Coronary artery (tissue), 2 donors: ENCODE data around the gene KCNMA1.
A peak's percentile ranks its signal among the peaks of the same experiment; 100 is the strongest.

ENCODE experiments used
- DNase-seq: peaks from one replicate; pipeline ENCODE4 v3.0.0-alpha.2; 2017; ENCODE audit warnings: low spot score
- H3K27ac ChIP-seq, 2 donors: fragments of 200-600 bp; sonication (generic); one replicate each; pipeline ENCODE4 v1.5.1; 2016 to 2019
- H3K4me3 ChIP-seq: fragments of 200-600 bp; sonication (generic); 2 replicates; pipeline ENCODE4 v1.5.1; 2016; ENCODE audit warnings: mild to moderate bottlenecking, moderate library complexity
- TF ChIP-seq, protein P1 (sequence below): fragments of 200-600 bp; sonication (generic); IDR thresholded peaks from one replicate; pipeline ENCODE4 v1.5.1; 2019; ENCODE audit warnings: antibody characterized with exemption

KCNMA1 gene

DNA sequence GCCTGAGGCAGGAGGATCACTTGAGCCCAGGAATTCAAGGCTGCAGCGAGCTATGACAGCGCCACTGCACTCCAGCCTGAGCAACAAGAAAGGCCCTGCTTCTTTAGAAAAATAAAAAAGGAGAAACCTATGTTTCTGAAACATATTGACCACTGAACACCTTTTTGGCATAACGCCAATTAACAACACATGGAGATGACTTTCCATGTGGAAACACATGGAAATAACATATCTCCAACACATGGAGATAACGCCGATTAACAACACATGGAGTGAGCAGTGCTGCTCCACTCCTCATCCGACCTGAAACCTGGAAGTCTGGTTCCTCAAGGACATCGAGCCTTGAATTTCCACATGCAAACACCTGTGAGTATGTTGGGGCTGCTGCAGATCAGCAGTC, 126.9 kb downstream of the KCNMA1 start:
- DNase-seq = no peak
- no peak overlapping the region for H3K27ac ChIP-seq
- no peak overlapping the region for H3K4me3 ChIP-seq
- TF ChIP-seq, protein P1, sequence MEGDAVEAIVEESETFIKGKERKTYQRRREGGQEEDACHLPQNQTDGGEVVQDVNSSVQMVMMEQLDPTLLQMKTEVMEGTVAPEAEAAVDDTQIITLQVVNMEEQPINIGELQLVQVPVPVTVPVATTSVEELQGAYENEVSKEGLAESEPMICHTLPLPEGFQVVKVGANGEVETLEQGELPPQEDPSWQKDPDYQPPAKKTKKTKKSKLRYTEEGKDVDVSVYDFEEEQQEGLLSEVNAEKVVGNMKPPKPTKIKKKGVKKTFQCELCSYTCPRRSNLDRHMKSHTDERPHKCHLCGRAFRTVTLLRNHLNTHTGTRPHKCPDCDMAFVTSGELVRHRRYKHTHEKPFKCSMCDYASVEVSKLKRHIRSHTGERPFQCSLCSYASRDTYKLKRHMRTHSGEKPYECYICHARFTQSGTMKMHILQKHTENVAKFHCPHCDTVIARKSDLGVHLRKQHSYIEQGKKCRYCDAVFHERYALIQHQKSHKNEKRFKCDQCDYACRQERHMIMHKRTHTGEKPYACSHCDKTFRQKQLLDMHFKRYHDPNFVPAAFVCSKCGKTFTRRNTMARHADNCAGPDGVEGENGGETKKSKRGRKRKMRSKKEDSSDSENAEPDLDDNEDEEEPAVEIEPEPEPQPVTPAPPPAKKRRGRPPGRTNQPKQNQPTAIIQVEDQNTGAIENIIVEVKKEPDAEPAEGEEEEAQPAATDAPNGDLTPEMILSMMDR = no peak

DNA sequence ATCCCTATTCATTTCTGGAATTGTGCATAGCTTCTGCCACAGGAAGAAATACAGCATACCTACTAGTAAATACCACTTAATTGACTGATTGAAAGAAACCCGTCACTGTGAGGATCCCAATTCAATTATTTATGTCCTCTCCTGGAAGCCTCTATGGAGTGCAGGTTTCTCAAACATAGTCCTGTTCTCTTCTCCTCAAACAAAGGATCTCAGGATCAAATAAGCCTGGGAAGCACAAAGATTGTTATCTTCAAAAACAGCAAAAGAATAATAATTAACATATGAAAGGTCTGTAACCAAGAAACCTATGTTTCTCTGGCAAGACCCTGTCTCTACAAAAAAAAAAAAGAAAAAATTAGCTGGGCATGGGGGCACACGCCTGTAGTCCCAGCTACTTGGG, 127.3 kb downstream of the KCNMA1 start:
- Histone ChIP-seq H3K4me3 (no peak overlapping the region), H3K27ac (no peak overlapping the region)
- DNase-seq = no peak
- TF ChIP-seq, protein P1 = no peak

DNA sequence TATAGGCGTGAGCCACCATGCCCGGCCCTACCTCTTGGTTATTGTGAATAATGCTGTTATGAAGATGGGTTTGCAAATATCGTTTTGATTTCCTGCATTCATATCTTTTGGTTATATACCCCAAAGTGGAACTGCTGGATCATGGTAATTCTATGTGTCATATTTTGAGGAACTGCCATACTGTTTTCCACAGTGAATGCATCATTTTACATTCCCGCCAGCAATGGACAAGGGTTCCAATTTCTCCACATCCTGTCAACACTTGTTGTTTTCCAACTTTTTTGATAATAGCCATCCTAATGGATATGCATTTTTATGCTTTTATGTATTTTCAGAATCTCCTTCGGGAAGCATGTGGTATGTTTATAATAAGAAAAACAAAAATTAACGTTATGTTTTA, 128.2 kb downstream of the KCNMA1 start:
- DNase-seq = no peak
- TF ChIP-seq, protein P1 = no peak
- Histone ChIP-seq H3K27ac (no peak overlapping the region), H3K4me3 (no peak overlapping the region)

DNA sequence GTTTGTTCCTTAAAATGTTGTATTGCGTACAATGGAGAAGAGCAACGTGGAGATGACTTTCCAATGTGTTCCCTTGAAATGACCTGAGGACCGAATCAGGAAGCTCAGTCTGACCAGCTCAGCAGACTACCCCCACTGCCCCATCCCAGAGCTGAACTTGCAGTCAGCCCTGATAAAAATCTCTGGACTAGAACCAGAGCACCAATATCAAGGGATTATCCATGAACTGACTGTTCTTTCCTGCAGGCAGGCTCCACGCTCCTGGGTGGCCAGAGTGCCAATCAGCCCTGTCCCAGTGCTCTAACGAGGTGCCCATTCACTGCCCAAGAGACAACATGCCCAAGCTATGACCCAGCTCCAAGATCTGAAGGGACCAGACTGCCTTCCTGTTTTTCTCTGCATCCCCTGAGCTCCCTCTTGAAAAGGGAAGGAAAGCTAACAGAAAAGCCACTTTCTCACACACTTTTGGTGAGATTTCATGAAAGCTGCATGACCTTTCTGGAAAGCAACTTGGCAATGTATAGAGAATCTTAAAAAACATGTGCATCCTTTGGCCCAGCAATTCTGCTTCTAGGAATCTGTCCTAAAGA, 130.2 kb downstream of the KCNMA1 start:
- TF ChIP-seq, protein P1 = no peak
- DNase-seq = no peak
- Histone ChIP-seq H3K4me3 (no peak overlapping the region), H3K27ac (peak overlapping the region in 1 of 2 donors; percentile 61)

DNA sequence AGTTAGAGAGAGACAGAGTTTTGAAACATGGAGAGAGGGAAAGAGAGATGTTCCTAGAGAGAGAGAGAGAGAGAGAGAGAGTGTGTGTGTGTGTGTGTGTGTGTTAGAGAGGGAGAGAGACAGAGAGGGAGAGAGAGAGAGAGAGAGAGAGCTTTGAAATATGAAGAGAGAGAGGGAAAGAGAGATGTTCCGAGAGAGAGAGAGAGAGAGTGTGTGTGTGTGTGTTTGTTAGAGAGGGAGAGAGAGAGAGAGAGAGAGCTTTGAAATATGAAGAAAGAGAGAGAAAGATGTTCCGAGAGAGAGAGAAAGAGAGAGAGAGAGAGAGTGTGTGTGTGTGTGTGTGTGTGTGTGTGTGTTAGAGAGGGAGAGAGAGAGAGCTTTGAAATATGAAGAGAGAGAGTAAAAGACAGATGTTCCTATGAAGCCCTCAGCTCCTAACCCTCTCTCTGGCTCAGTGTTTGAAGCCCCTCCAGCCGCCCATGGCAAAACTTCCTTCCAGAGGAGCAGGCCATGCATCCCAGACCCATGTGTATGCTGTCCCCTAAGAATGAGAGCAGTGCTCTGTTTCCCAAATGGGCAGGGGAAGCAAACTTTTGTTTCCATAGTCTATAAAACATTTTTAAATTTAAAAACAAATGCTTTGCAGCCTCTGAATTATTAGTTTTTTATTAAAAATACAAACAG, 130.9 kb downstream of the KCNMA1 start:
- TF ChIP-seq, protein P1 = no peak
- Histone ChIP-seq H3K4me3 (no peak overlapping the region), H3K27ac (no peak overlapping the region)
- DNase-seq = no peak

DNA sequence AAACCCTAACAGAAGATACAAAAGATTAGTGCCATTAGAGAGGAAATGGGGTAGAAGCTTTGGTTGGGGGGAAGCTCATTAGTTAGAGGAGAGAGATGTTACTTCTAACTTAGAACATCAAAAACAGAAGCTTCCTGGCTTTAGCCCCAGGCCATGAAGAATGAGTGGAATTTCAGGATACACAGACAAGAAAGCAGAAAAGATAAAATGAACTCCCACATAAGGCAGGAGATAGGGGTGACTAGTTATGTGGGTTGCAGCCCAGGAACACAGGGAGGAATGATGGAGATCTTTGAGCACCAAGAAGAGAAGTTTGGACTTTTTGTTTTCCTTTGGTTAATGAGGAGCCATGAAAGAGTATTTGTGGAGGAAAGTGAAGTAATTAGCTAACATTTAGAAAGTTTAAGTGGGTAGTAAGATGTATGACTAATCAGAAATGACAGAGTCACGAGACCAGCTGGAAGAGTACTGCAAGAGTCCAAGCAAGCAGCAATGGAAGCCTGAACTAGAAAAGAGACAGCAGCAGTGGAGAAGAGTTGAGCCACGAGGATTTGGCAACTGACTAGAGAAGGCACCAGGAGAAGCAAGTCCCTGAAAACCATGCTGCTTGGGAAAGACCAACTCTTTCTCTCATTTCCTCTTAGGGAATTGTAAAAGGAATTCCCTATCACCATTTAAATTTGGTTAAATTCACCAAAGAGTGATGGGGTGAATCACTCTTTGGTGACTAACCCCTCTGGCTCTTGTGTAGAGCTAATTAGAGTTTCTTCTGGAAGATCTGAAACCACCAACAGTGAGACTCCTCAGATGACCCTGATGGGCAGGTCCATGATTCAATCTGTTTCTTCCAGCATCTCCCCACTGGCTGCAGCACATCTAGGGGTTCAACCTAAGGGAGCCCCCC, 131.9 kb downstream of the KCNMA1 start:
- TF ChIP-seq, protein P1 = no peak
- DNase-seq = no peak
- peak overlapping the region in 1 of 2 donors; percentile 43 for H3K27ac ChIP-seq
- no peak overlapping the region for H3K4me3 ChIP-seq
